Caco-2 (cell line): Measurements from ENCODE around the gene ST8SIA1. TPM values are rescaled to one million over a fixed set of nuclear protein-coding genes. Genes with fewer than 3 reads are reported as not detected.

Source experiments
- BruUV-seq: library from RNA; stranded (reverse); fragments of 400-500 nt; replicated peaks from 2 replicates; lab custom pipeline; 2021; lab: Mats Ljungman, UMichigan
- CTCF ChIA-PET: fragments of 300-600 bp; sonication (Branson Sonifier 250); formaldehyde crosslinking; loops from one replicate; lab custom pipeline; 2022; ENCODE audit warnings: antibody characterized with exemption; lab: Charles Lee
- POLR2A ChIA-PET: fragments of 300-600 bp; sonication (Branson Sonifier 250); formaldehyde crosslinking; loops from one replicate; lab custom pipeline; 2022; ENCODE audit warnings: antibody characterized with exemption; lab: Charles Lee
- DNase-seq, 2 experiments: peaks; one replicate each; pipeline versions ENCODE4 v3.0.0 to v3.0.0-alpha.2; 2020 to 2022
- H3K27me3 ChIP-seq: replicated peaks from 2 replicates; pipeline ENCODE4 v1.6.0; 2011; ENCODE audit warnings: low read length; ENCODE audit not compliant: control insufficient read depth, insufficient read depth
- H3K36me3 ChIP-seq: 2 replicates; pipeline ENCODE4 v1.5.1; 2011; ENCODE audit warnings: low read length; ENCODE audit not compliant: control insufficient read depth, insufficient read depth
- H3K4me1 ChIP-seq: fragments of 250-450 bp; sonication (Bioruptor Pico); 2 replicates; pipeline ENCODE4 v1.5.1; 2020; ENCODE audit warnings: mild to moderate bottlenecking
- H3K4me3 ChIP-seq: 2 replicates; pipeline ENCODE4 v1.5.1; 2011; ENCODE audit warnings: low read depth, mild to moderate bottlenecking, control low read depth, low read length
- H3K9me3 ChIP-seq: fragments of 250-450 bp; sonication (Bioruptor Pico); 2 replicates; pipeline ENCODE4 v1.5.1; 2020; ENCODE audit warnings: mild to moderate bottlenecking, moderate library complexity
- H3K27ac Mint-ChIP-seq: one replicate; pipeline ENCODE4 v1.8.0; 2022; ENCODE audit warnings: mixed read lengths; ENCODE audit not compliant: unreplicated experiment
- H3K27me3 Mint-ChIP-seq: one replicate; pipeline ENCODE4 v1.8.0; 2022; ENCODE audit warnings: mixed read lengths; ENCODE audit not compliant: insufficient read depth, unreplicated experiment
- H3K36me3 Mint-ChIP-seq: one replicate; pipeline ENCODE4 v1.8.0; 2022; ENCODE audit warnings: mild to moderate bottlenecking, mixed read lengths; ENCODE audit not compliant: insufficient read depth, unreplicated experiment
- H3K4me1 Mint-ChIP-seq: one replicate; pipeline ENCODE4 v1.8.0; 2022; ENCODE audit warnings: low read depth, mixed read lengths; ENCODE audit not compliant: unreplicated experiment
- H3K4me3 Mint-ChIP-seq: one replicate; pipeline ENCODE4 v1.8.0; 2022; ENCODE audit warnings: mild to moderate bottlenecking, moderate library complexity, mixed read lengths; ENCODE audit not compliant: unreplicated experiment
- H3K9me3 Mint-ChIP-seq: one replicate; pipeline ENCODE4 v1.8.0; 2022; ENCODE audit warnings: mixed read lengths; ENCODE audit not compliant: unreplicated experiment
- intact Hi-C: fragments of 100-400 bp; cut with micrococcal nuclease; formaldehyde crosslinking; loops from one replicate; pipeline ENCODE4 v1.10.0; 2022; ENCODE audit not compliant: unreplicated experiment
- total RNA-seq: library from RNA; stranded (reverse); gene quantifications from 2 replicates; pipeline ENCODE4 v1.2.3, GENCODE V29; 2022
- TF ChIP-seq, protein P1 (sequence below), 2 experiments: fragments of 200-600 bp in 1 of 2; IDR thresholded peaks; 1 replicate in 1 of 2; 2 replicates in 1 of 2; pipeline versions ENCODE4 v1.5.1 to v1.8.0; 2011 to 2022; ENCODE audit warnings: antibody characterized with exemption in 1 of 2, control low read depth in 1 of 2, inconsistent platforms in 1 of 2, low read depth in 1 of 2, low read length in 1 of 2, mild to moderate bottlenecking in 1 of 2, moderate library complexity in 1 of 2; ENCODE audit not compliant: insufficient read depth in 1 of 2, severe bottlenecking in 1 of 2, unreplicated experiment in 1 of 2

The ST8SIA1 gene
- total RNA-seq, 1 experiment from 2014 or later, result not detected

DNA sequence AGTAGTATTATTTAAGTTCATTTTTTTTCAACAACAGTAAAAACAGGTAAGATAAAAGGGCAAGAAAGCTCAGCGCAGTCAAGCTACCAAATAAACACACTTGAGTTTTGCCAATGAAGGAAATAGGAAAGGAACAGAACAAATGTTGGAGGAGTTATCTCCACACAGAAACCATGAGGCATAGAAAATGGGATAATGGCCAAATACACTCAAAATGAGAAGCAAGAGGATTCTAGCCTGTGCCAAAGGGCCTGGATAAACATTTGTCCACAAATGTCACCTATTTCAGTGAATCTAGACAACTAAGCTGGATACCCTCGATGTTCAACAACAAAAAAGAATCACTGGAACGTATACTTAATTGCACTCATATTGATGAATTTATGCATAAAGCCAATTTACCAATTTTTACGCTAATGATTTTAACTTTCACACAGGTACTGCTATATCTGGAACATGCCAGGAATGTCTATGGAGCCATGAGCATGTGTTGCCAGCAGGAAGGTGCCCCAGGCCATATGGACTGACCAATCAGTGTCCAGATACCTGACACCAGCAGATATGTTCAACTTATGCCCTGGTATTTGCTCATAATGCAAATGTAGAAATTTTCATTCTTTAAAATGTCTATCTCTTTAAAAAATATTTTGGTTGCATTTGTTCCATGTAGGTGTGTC is 21.1 kb downstream of the ST8SIA1 start:
- H3K27me3 Mint-ChIP-seq, result peaks cover 23% of the 10 kb centered on the region
- no peaks in the 10 kb centered on the region for H3K36me3 ChIP-seq
- no peaks in the 10 kb centered on the region for H3K4me1 ChIP-seq
- no peak overlapping the region for H3K4me3 Mint-ChIP-seq
- BruUV-seq, result no TSS peak
- H3K36me3 Mint-ChIP-seq, result no peaks in the 10 kb centered on the region
- H3K4me1 Mint-ChIP-seq, result no peaks in the 10 kb centered on the region
- H3K27ac Mint-ChIP-seq, result no peak overlapping the region
- H3K27me3 ChIP-seq, result no peaks in the 10 kb centered on the region
- H3K4me3 ChIP-seq, result no peak overlapping the region
- POLR2A ChIA-PET, result no interaction called here
- H3K9me3 ChIP-seq, result no peaks in the 10 kb centered on the region
- CTCF ChIA-PET, result no interaction called here
- DNase-seq, result no peak
- intact Hi-C loops, result no loop called here
- H3K9me3 Mint-ChIP-seq, result no peaks in the 10 kb centered on the region
- TF ChIP-seq, protein P1, sequence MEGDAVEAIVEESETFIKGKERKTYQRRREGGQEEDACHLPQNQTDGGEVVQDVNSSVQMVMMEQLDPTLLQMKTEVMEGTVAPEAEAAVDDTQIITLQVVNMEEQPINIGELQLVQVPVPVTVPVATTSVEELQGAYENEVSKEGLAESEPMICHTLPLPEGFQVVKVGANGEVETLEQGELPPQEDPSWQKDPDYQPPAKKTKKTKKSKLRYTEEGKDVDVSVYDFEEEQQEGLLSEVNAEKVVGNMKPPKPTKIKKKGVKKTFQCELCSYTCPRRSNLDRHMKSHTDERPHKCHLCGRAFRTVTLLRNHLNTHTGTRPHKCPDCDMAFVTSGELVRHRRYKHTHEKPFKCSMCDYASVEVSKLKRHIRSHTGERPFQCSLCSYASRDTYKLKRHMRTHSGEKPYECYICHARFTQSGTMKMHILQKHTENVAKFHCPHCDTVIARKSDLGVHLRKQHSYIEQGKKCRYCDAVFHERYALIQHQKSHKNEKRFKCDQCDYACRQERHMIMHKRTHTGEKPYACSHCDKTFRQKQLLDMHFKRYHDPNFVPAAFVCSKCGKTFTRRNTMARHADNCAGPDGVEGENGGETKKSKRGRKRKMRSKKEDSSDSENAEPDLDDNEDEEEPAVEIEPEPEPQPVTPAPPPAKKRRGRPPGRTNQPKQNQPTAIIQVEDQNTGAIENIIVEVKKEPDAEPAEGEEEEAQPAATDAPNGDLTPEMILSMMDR (IDR thresholded peaks at IDR 0.05; ENCODE audit: insufficient read depth in 1 of 2, low read depth in 1 of 2, low read length in 1 of 2, severe bottlenecking in 1 of 2, unreplicated experiment in 1 of 2), result no peak

DNA sequence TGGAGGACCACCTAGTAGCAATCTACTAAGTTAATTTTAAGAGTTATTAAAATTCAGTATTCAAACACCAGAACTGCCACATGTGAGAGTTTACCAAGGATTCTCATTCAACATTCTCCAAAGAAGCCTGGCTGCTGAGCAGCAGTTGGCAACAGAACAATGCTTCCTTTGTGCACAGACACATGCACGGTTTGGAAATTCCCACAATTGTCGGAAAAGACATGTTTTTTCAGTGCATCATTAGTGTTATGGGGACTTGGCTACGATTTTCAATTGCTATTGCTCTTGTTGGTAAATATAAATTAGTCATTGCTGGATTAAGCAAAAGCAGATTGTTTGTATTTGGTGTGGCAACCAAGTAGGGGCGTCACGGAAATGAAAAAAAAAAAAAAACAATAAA is 22.2 kb downstream of the ST8SIA1 start:
- DNase-seq, result no peak
- no peaks in the 10 kb centered on the region for H3K36me3 ChIP-seq
- no peaks in the 10 kb centered on the region for H3K27me3 ChIP-seq
- no peaks in the 10 kb centered on the region for H3K9me3 Mint-ChIP-seq
- BruUV-seq, result no TSS peak
- H3K4me1 Mint-ChIP-seq, result no peaks in the 10 kb centered on the region
- POLR2A ChIA-PET, result no interaction called here
- no peak overlapping the region for H3K4me3 Mint-ChIP-seq
- H3K36me3 Mint-ChIP-seq, result no peaks in the 10 kb centered on the region
- H3K27me3 Mint-ChIP-seq, result peaks cover 26% of the 10 kb centered on the region
- H3K4me1 ChIP-seq, result no peaks in the 10 kb centered on the region
- H3K9me3 ChIP-seq, result no peaks in the 10 kb centered on the region
- TF ChIP-seq, protein P1 (IDR thresholded peaks at IDR 0.05; ENCODE audit: insufficient read depth in 1 of 2, low read depth in 1 of 2, low read length in 1 of 2, severe bottlenecking in 1 of 2, unreplicated experiment in 1 of 2), result no peak
- CTCF ChIA-PET, result no interaction called here
- H3K27ac Mint-ChIP-seq, result no peak overlapping the region
- intact Hi-C loops, result no loop called here
- no peak overlapping the region for H3K4me3 ChIP-seq

DNA sequence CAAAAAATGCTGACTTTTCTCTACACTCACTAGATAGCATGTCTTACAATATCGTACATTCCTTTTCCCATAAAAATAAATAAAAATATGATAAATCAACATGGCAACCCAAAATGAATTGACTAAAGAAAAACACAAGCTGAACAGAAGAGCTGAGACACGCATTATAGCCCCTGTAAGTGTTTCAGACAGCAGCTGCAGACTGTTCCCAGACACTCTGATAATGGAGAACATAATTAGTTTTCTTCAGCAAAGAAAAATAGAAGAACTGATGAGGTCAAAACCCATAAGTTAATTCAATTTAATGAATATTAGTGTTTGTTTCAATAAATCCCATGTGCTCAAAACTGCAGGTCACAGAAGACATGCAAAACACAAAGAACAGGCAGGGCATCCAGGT is 23.8 kb downstream of the ST8SIA1 start:
- no peak for DNase-seq
- TF ChIP-seq, protein P1 (IDR thresholded peaks at IDR 0.05; ENCODE audit: insufficient read depth in 1 of 2, low read depth in 1 of 2, low read length in 1 of 2, severe bottlenecking in 1 of 2, unreplicated experiment in 1 of 2), result no peak
- no peaks in the 10 kb centered on the region for H3K4me1 ChIP-seq
- H3K27me3 ChIP-seq, result no peaks in the 10 kb centered on the region
- Mint-ChIP-seq H3K4me3 (no peak overlapping the region), H3K9me3 (no peaks in the 10 kb centered on the region), H3K36me3 (no peaks in the 10 kb centered on the region), H3K4me1 (no peaks in the 10 kb centered on the region), H3K27me3 (peaks cover 29% of the 10 kb centered on the region), H3K27ac (no peak overlapping the region)
- CTCF ChIA-PET, result interaction anchor here (0.5 kb wide), 1 partner anchor 213 kb away, joined by 3 read pairs; no protein-coding TSS in a partner anchor
- no peaks in the 10 kb centered on the region for H3K36me3 ChIP-seq
- no TSS peak for BruUV-seq
- POLR2A ChIA-PET, result no interaction called here
- no peak overlapping the region for H3K4me3 ChIP-seq
- intact Hi-C loops, result no loop called here
- no peaks in the 10 kb centered on the region for H3K9me3 ChIP-seq
